Endothelial cell of umbilical vein (primary cell): ENCODE data around the gene ZNF207. TPM values are rescaled to one million over a fixed set of nuclear protein-coding genes. Genes with fewer than 3 reads are reported as not detected.

Experiments
- BruUV-seq: library from RNA; stranded (reverse); fragments of 400-500 nt; replicated peaks from 2 replicates; lab custom pipeline; 2021; lab: Mats Ljungman, UMichigan
- CTCF ChIA-PET: fragments of 300-600, 350-600 bp; sonication (Branson Sonifier 250); formaldehyde crosslinking; loops from one replicate; lab custom pipeline; 2021; ENCODE audit warnings: antibody characterized with exemption, inconsistent platforms; lab: Charles Lee
- POLR2A ChIA-PET: fragments of 300-600, 350-600 bp; sonication (Branson Sonifier 250); formaldehyde crosslinking; loops from one replicate; lab custom pipeline; 2021; ENCODE audit warnings: antibody characterized with exemption, inconsistent platforms; lab: Charles Lee
- DNase-seq: peaks from one replicate; pipeline ENCODE4 v3.0.0-alpha.2; 2011; ENCODE audit warnings: low read depth, low spot score
- FAIRE-seq: peaks from 2 replicates; lab custom pipeline; 2011; peaks lifted over from hg19 to GRCh38; lab: Jason Lieb, UNC
- H2AFZ ChIP-seq: 2 replicates; pipeline ENCODE4 v1.6.0; 2012; ENCODE audit warnings: low read depth, low read length, control low read depth, inconsistent platforms
- H3K27ac ChIP-seq: 2 replicates; pipeline ENCODE4 v1.5.1; 2011; ENCODE audit warnings: low read depth, mild to moderate bottlenecking, control low read depth, low read length, moderate library complexity; ENCODE audit not compliant: insufficient read depth
- H3K27me3 ChIP-seq, 2 experiments: 2 replicates each; pipeline versions ENCODE4 v1.6.0 to v1.6.1; 2011; ENCODE audit warnings: low read length in 2 of 2, mixed read lengths in 1 of 2; ENCODE audit not compliant: control insufficient read depth in 2 of 2, insufficient read depth in 2 of 2
- H3K36me3 ChIP-seq, 2 experiments: 2 replicates in 1 of 2; 3 replicates in 1 of 2; pipeline ENCODE4 v1.5.1; 2011; ENCODE audit warnings: low read length in 2 of 2, mild to moderate bottlenecking in 1 of 2, moderate library complexity in 1 of 2; ENCODE audit not compliant: control insufficient read depth in 2 of 2, insufficient read depth in 2 of 2; ENCODE audit errors: extremely low read depth in 1 of 2
- H3K4me1 ChIP-seq: 3 replicates; pipeline ENCODE4 v1.5.1; 2011; ENCODE audit warnings: mild to moderate bottlenecking, low read length; ENCODE audit not compliant: control insufficient read depth, insufficient read depth; ENCODE audit errors: extremely low read depth
- H3K4me2 ChIP-seq: 2 replicates; pipeline ENCODE4 v1.6.1; 2011; ENCODE audit warnings: low read length, control low read depth, mixed read lengths; ENCODE audit not compliant: insufficient read depth
- H3K4me3 ChIP-seq, 3 experiments: fragments of 200-600 bp in 1 of 3; sonication (generic), shearing (Covaris generic) in 1 of 3; replicated peaks in 1 of 3; 2 replicates each; pipeline ENCODE4 v1.5.1; 2011 to 2016; ENCODE audit warnings: control low read depth in 3 of 3, low read length in 3 of 3, mild to moderate bottlenecking in 2 of 3, inconsistent platforms in 1 of 3, low read depth in 1 of 3, moderate library complexity in 1 of 3; ENCODE audit not compliant: insufficient read depth in 1 of 3
- H3K79me2 ChIP-seq: 2 replicates; pipeline ENCODE4 v1.6.0; 2012; ENCODE audit warnings: low read length, inconsistent platforms; ENCODE audit not compliant: control insufficient read depth, insufficient read depth
- H3K9ac ChIP-seq: replicated peaks from 2 replicates; pipeline ENCODE3; 2011; ENCODE audit warnings: low read length, control low read depth; ENCODE audit not compliant: insufficient read depth; ENCODE audit errors: extremely low read depth
- H3K9me1 ChIP-seq: replicated peaks from 3 replicates; pipeline ENCODE4 v1.6.0; 2011; ENCODE audit warnings: mild to moderate bottlenecking, low read length; ENCODE audit not compliant: control insufficient read depth, insufficient read depth; ENCODE audit errors: extremely low read depth
- H3K9me3 ChIP-seq: replicated peaks from 2 replicates; pipeline ENCODE4 v1.5.1; 2012; ENCODE audit warnings: low read length, inconsistent platforms; ENCODE audit not compliant: control insufficient read depth, insufficient read depth
- H4K20me1 ChIP-seq: replicated peaks from 2 replicates; pipeline ENCODE3; 2011; ENCODE audit warnings: mild to moderate bottlenecking, low read length; ENCODE audit not compliant: control insufficient read depth, insufficient read depth; ENCODE audit errors: extremely low read depth
- EZH2 ChIP-seq: IDR thresholded peaks from 2 replicates; pipeline ENCODE4 v1.6.1; 2012; ENCODE audit warnings: borderline replicate concordance, low read depth, mild to moderate bottlenecking, moderate library complexity, low read length, inconsistent platforms; ENCODE audit not compliant: severe bottlenecking
- FOS ChIP-seq: IDR thresholded peaks from 2 replicates; pipeline ENCODE4 v1.6.1; 2011; ENCODE audit warnings: mild to moderate bottlenecking, low read length, moderate library complexity, borderline replicate concordance; ENCODE audit not compliant: insufficient read depth
- GATA2 ChIP-seq: IDR thresholded peaks from 2 replicates; pipeline ENCODE4 v1.7.0; 2011; ENCODE audit warnings: low read depth, mild to moderate bottlenecking, moderate library complexity, mixed read lengths, low read length; ENCODE audit not compliant: insufficient read length, insufficient read depth
- JUN ChIP-seq: IDR thresholded peaks from 2 replicates; pipeline ENCODE4 v1.6.1; 2011; ENCODE audit warnings: borderline replicate concordance, low read depth; ENCODE audit not compliant: insufficient read length, insufficient read depth
- MAX ChIP-seq: IDR thresholded peaks from 2 replicates; pipeline ENCODE4 v1.6.1; 2011; ENCODE audit not compliant: insufficient read depth, insufficient read length
- MYC ChIP-seq: IDR thresholded peaks from one replicate; pipeline ENCODE4 v1.6.1; 2011; ENCODE audit warnings: mild to moderate bottlenecking, low read depth, low read length
- POLR2A ChIP-seq: IDR thresholded peaks from 2 replicates; pipeline ENCODE4 v1.6.1; 2012; ENCODE audit warnings: low read depth, mild to moderate bottlenecking, control low read depth, low read length
- POLR2AphosphoS5 ChIP-seq: IDR thresholded peaks from 2 replicates; pipeline ENCODE4 v1.6.1; 2012; ENCODE audit warnings: low read depth, mild to moderate bottlenecking, control low read depth, low read length, moderate library complexity; ENCODE audit not compliant: insufficient read depth
- dilution Hi-C: fragments of 300-500 bp; cut with MboI; formaldehyde crosslinking; loops from one replicate; pipeline ENCODE4 v1.15.0; 2019; ENCODE audit warnings: low sequenced_read_pairs; ENCODE audit not compliant: extremely low pct_ligation_motif_present
- intact Hi-C: fragments of 100-400 bp; cut with micrococcal nuclease; formaldehyde crosslinking; loops from one replicate; pipeline ENCODE4 v1.10.0; 2022
- polyA plus RNA-seq, 4 experiments: library from polyadenylated mRNA; depleted of rRNA in 3 of 4; stranded (reverse) in 3 of 4; unstranded in 1 of 4; fragments of >200 nt; gene quantifications; 2 replicates each; pipeline versions ENCODE4 v1.2.1 to v1.2.3, GENCODE V29; 2011 to 2012; ENCODE audit warnings: missing spikeins in 1 of 4
- total RNA-seq: library from RNA; stranded (reverse); gene quantifications from 2 replicates; pipeline ENCODE4 v1.2.3, GENCODE V29; 2021
- TF ChIP-seq, protein P1 (sequence below), 2 donors: IDR thresholded peaks; 1 replicate in 1 of 2; 2 replicates in 1 of 2; pipeline ENCODE4 v1.5.1; 2011; ENCODE audit warnings: low read length in 2 of 2, mild to moderate bottlenecking in 2 of 2, moderate library complexity in 2 of 2, control low read depth in 1 of 2, inconsistent platforms in 1 of 2, low read depth in 1 of 2; ENCODE audit not compliant: insufficient read depth in 1 of 2; ENCODE audit errors: extremely low read depth in 1 of 2

Gene ZNF207
- total and polyA plus RNA-seq, 2 donors (not counting 3 experiments of a cell fraction or from before 2014, with no cell fraction given), result 206 to 231 TPM

GRCh38 chr17:32385121-32385520 lies 35.2 kb downstream of the ZNF207 start:
- dilution Hi-C loops (no loop called here), intact Hi-C loops (no loop called here)
- Histone ChIP-seq H3K9ac (no peak overlapping the region), H3K4me1 (no peaks in the 10 kb centered on the region), H2AFZ (no peak overlapping the region), H3K79me2 (no peaks in the 10 kb centered on the region), H3K27me3 (no peaks in the 10 kb centered on the region), H3K9me1 (no peaks in the 10 kb centered on the region), H3K36me3 (peaks cover 4 to 12% of the 10 kb centered on the region in 2 experiments), H3K9me3 (no peaks in the 10 kb centered on the region), H3K4me3 (no peak overlapping the region), H4K20me1 (peaks cover 3% of the 10 kb centered on the region), H3K27ac (no peak overlapping the region), H3K4me2 (no peak overlapping the region)
- TF ChIP-seq MYC (no peak), POLR2A (no peak), GATA2 (no peak), MAX (no peak), POLR2AphosphoS5 (no peak), EZH2 (no peak), FOS (no peak), JUN (no peak)
- TF ChIP-seq, protein P1, sequence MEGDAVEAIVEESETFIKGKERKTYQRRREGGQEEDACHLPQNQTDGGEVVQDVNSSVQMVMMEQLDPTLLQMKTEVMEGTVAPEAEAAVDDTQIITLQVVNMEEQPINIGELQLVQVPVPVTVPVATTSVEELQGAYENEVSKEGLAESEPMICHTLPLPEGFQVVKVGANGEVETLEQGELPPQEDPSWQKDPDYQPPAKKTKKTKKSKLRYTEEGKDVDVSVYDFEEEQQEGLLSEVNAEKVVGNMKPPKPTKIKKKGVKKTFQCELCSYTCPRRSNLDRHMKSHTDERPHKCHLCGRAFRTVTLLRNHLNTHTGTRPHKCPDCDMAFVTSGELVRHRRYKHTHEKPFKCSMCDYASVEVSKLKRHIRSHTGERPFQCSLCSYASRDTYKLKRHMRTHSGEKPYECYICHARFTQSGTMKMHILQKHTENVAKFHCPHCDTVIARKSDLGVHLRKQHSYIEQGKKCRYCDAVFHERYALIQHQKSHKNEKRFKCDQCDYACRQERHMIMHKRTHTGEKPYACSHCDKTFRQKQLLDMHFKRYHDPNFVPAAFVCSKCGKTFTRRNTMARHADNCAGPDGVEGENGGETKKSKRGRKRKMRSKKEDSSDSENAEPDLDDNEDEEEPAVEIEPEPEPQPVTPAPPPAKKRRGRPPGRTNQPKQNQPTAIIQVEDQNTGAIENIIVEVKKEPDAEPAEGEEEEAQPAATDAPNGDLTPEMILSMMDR (IDR thresholded peaks at IDR 0.05; ENCODE audit: extremely low read depth in 1 of 2, insufficient read depth in 1 of 2, low read depth in 1 of 2, low read length in 2 of 2), result no peak
- no peak for FAIRE-seq
- ChIA-PET CTCF (interaction anchor here (1.4 kb wide), 1 partner anchor 59 kb away, joined by 4 read pairs; the partner anchor contains the start of gene PSMD11), POLR2A (no interaction called here)
- BruUV-seq, result no TSS peak
- no peak for DNase-seq
